Measurements from ENCODE around the gene LHFPL6.

DNA sequence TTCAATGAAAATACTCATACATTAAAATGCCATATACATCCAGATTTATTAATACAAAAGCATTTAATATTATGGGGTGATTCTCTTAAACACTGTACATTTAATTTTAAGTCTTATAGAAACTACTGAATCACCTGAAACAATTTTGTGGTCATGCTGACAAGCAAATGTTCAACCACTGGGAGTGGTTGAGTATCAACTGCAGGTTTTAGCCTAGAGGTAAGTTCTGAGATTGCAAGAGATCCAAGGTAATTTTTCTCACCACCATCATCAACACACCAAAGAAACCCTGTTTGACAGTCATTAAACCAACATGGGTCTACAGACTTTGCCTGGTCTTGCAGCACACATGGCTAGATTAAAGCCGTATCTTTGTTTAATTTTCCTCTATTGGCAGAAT is 196.3 kb downstream of the LHFPL6 start:
- TF ChIP-seq CEBPB (IDR thresholded peaks at IDR 0.05) (no peak), TAF1 (IDR thresholded peaks at IDR 0.05; ENCODE audit: low read depth) (no peak), YY1 (IDR thresholded peaks at IDR 0.05; ENCODE audit: low read depth) (no peak), EP300 (IDR thresholded peaks at IDR 0.05; ENCODE audit: borderline replicate concordance) (no peak), TEAD4 (IDR thresholded peaks at IDR 0.05) (no peak), RAD21 (IDR thresholded peaks at IDR 0.05; ENCODE audit: low read depth) (no peak), REST (IDR thresholded peaks at IDR 0.05; ENCODE audit: low read depth) (no peak), NFIC (IDR thresholded peaks at IDR 0.05) (no peak), CREB1 (IDR thresholded peaks at IDR 0.05; ENCODE audit: low read depth) (no peak), EGR1 (IDR thresholded peaks at IDR 0.05) (no peak)
- TF ChIP-seq, protein P1, sequence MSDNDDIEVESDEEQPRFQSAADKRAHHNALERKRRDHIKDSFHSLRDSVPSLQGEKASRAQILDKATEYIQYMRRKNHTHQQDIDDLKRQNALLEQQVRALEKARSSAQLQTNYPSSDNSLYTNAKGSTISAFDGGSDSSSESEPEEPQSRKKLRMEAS (IDR thresholded peaks at IDR 0.05) = no peak
